MM.1S (cell line): ENCODE data around the gene VDAC1.

Experiments used
- CTCF ChIP-seq: fragments of 300-600 bp; sonication (generic); IDR thresholded peaks from 2 replicates; pipeline ENCODE4 v1.5.1; 2016; ENCODE audit warnings: antibody characterized with exemption, low read length, mixed read lengths
- EZH2phosphoT487 ChIP-seq: fragments of 300-600 bp; sonication (generic); IDR thresholded peaks from 2 replicates; pipeline ENCODE4 v1.6.1; 2018; ENCODE audit warnings: antibody characterized with exemption, low read length

- TF ChIP-seq CTCF (no peak), EZH2phosphoT487 (no peak)
Observed at GRCh38 chr5:133933169-133933509, 71.6 kb downstream of the VDAC1 start.
